A549 (cell line): Measurements from ENCODE around the gene ZFX. TPM values are rescaled to one million over a fixed set of nuclear protein-coding genes. Genes with fewer than 3 reads are reported as not detected.

Experiments
- ATAC-seq, 2 experiments: fragments of 200-7000 bp in 1 of 2; fragments of >200 bp in 1 of 2; cut with Nextera tagmentation in 1 of 2; cut with Tn5 transposase in 1 of 2; 3 replicates each; pipeline versions ENCODE4 v1.8.0 to v1.9.1; 2018 to 2020; ENCODE audit warnings: mild to moderate bottlenecking in 1 of 2, moderate library complexity in 1 of 2
- CTCF ChIA-PET: fragments of 300-600 bp; sonication (Branson Sonifier 250); formaldehyde crosslinking; extraction: SDS; loops from one replicate; lab custom pipeline; 2021; ENCODE audit warnings: antibody characterized with exemption, inconsistent platforms; lab: Yijun Ruan, JAX
- POLR2A ChIA-PET: fragments of 350-600 bp; formaldehyde crosslinking; extraction: SDS; loops from one replicate; lab custom pipeline; 2021; ENCODE audit warnings: antibody characterized with exemption, inconsistent platforms; lab: Yijun Ruan, JAX
- DNase-seq, 2 experiments: peaks; one replicate each; pipeline versions ENCODE4 v3.0.0 to v3.0.0-alpha.2; 2011 to 2016; ENCODE audit warnings: low read depth in 1 of 2, low spot score in 1 of 2
- FAIRE-seq: peaks from 2 replicates; lab custom pipeline; 2011; peaks lifted over from hg19 to GRCh38; lab: Jason Lieb, UNC
- H3K27ac ChIP-seq, 2 experiments: fragments of >200 bp; sonication (Bioruptor Twin); formaldehyde crosslinking; 3 replicates each; pipeline ENCODE4 v1.5.1; 2016 to 2017
- H3K4me1 ChIP-seq: fragments of >200 bp; sonication (Bioruptor Twin); formaldehyde crosslinking; 3 replicates; pipeline ENCODE4 v1.6.1; 2016
- H3K4me2 ChIP-seq: fragments of >200 bp; sonication (Bioruptor Twin); formaldehyde crosslinking; 3 replicates; pipeline ENCODE4 v1.6.1; 2016
- H3K4me3 ChIP-seq: fragments of >200 bp; sonication (Bioruptor Twin); formaldehyde crosslinking; 3 replicates; pipeline ENCODE4 v1.5.1; 2016
- H3K9me3 ChIP-seq: fragments of >200 bp; sonication (Bioruptor Twin); formaldehyde crosslinking; 3 replicates; pipeline ENCODE4 v1.6.1; 2016
- CBX2 ChIP-seq: fragments of 200-600 bp; sonication (generic); IDR thresholded peaks from 2 replicates; pipeline ENCODE4 v1.6.1; 2016; ENCODE audit warnings: low read depth, mild to moderate bottlenecking, borderline replicate concordance
- CEBPB ChIP-seq, 2 experiments: fragments of >200 bp in 1 of 2; sonication (Bioruptor Twin) in 1 of 2; formaldehyde crosslinking in 1 of 2; IDR thresholded peaks; 2 replicates each; pipeline ENCODE4 v1.6.1; 2012 to 2016
- CHD4 ChIP-seq: fragments of 200-600 bp; sonication (generic); IDR thresholded peaks from 2 replicates; pipeline ENCODE4 v1.6.1; 2016; ENCODE audit warnings: antibody characterized with exemption, mild to moderate bottlenecking, borderline replicate concordance
- EHF ChIP-seq: fragments of 250-450 bp; sonication (Bioruptor Pico); IDR thresholded peaks from 2 replicates; pipeline ENCODE4 v1.5.0; 2020; ENCODE audit warnings: mild to moderate bottlenecking
- EHMT2 ChIP-seq: fragments of 200-600 bp; sonication (generic); IDR thresholded peaks from 2 replicates; pipeline ENCODE4 v1.6.1; 2016; ENCODE audit warnings: antibody characterized with exemption, low read depth, mild to moderate bottlenecking, moderate library complexity
- EP300 ChIP-seq, 2 experiments: fragments of >200 bp; sonication (Bioruptor Twin); formaldehyde crosslinking; IDR thresholded peaks; 2 replicates in 1 of 2; 3 replicates in 1 of 2; pipeline ENCODE4 v1.6.1; 2016 to 2017
- FOSL2 ChIP-seq, 2 experiments: fragments of 450-650 bp in 1 of 2; fragments of >200 bp in 1 of 2; sonication (Bioruptor Twin) in 1 of 2; formaldehyde crosslinking; IDR thresholded peaks; 2 replicates each; pipeline versions ENCODE4 v1.5.0 to v1.6.1; 2016 to 2020; ENCODE audit warnings: mild to moderate bottlenecking in 1 of 2, moderate library complexity in 1 of 2
- GATA3 ChIP-seq: IDR thresholded peaks from 2 replicates; pipeline ENCODE4 v1.6.1; 2012; ENCODE audit warnings: borderline replicate concordance
- HOXB13 ChIP-seq: fragments of 250-450 bp; sonication (Bioruptor Pico); IDR thresholded peaks from 2 replicates; pipeline ENCODE4 v1.5.0; 2020; ENCODE audit warnings: low read depth, mild to moderate bottlenecking, moderate library complexity
- JUN ChIP-seq, 2 experiments: fragments of >200 bp; sonication (Bioruptor Twin); formaldehyde crosslinking; IDR thresholded peaks; 2 replicates in 1 of 2; 3 replicates in 1 of 2; pipeline ENCODE4 v1.6.1; 2016 to 2017
- JUNB ChIP-seq: fragments of >200 bp; sonication (Bioruptor Twin); formaldehyde crosslinking; IDR thresholded peaks from 2 replicates; pipeline ENCODE4 v1.6.1; 2016
- MAFK ChIP-seq: fragments of 450-650 bp; IDR thresholded peaks from 2 replicates; pipeline ENCODE4 v1.6.1; 2014; ENCODE audit not compliant: partially characterized antibody
- NPAS2 ChIP-seq: fragments of 250-450 bp; sonication (Bioruptor Pico); IDR thresholded peaks from 2 replicates; pipeline ENCODE4 v1.8.0; 2022; ENCODE audit warnings: mild to moderate bottlenecking, moderate library complexity, borderline replicate concordance
- NR3C1 ChIP-seq: fragments of >200 bp; sonication (Bioruptor Twin); formaldehyde crosslinking; IDR thresholded peaks from 3 replicates; pipeline ENCODE4 v1.6.1; 2017
- RCOR1 ChIP-seq: fragments of 150-350 bp; IDR thresholded peaks from 2 replicates; pipeline ENCODE4 v1.6.1; 2014; ENCODE audit warnings: antibody characterized with exemption, low read length, low read depth
- TFCP2L1 ChIP-seq: fragments of 250-450 bp; sonication (Bioruptor Pico); IDR thresholded peaks from 2 replicates; pipeline ENCODE4 v1.5.0; 2021; ENCODE audit warnings: mild to moderate bottlenecking
- TP53 ChIP-seq: fragments of 250-450 bp; sonication (Bioruptor Pico); IDR thresholded peaks from 2 replicates; pipeline ENCODE4 v1.5.0; 2021; ENCODE audit warnings: mild to moderate bottlenecking, moderate library complexity
- WGBS: methylation state at CpG from one replicate; pipeline ENCODE4 v1.1.6; 2017; ENCODE audit errors: missing lambda C conversion rate; 5-methylcytosine and 5-hydroxymethylcytosine counted together
- polyA plus RNA-seq, 4 experiments: library from polyadenylated mRNA; depleted of rRNA in 3 of 4; stranded (reverse); fragments of >200 nt; fragmentation: RNase III in 1 of 4; extraction: RNeasy Plus Mini Kit Qiagen cat#74134 plus additional on column Dnase treatment in 1 of 4; gene quantifications; 2 replicates in 3 of 4; 3 replicates in 1 of 4; pipeline ENCODE4 v1.2.3, GENCODE V29; 2011 to 2017

ZFX gene
- polyA plus RNA-seq, 2 of the 4 experiments (the other 2 are of a cell fraction) = 18.1 to 30.1 TPM

DNA sequence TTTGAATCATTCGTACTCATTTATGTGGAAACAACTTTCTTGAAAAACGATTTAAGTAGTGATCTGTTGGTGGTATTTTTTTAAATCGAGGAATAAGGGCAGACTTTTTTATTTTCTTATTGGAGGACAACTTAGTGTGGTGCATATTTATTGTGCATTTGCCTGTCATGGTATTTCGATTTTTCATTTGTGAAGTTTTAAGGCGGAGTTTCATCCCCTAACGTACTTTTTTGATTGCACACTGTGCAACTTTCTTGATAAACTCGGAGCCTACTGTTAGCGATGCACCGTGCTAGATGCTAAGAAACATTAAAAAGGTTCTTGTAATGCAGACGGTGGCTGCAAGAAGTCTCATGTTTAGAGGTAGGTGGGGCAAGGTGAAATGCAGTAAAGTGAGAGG lies 1.4 kb downstream of the ZFX start:
- no peak for TF ChIP-seq CHD4
- no peak for TF ChIP-seq NPAS2 (CRISPR knock-in tag)
- TF ChIP-seq MAFK = no peak
- TF ChIP-seq FOSL2 (IDR thresholded peaks at IDR 0.05) = no peak
- TF ChIP-seq FOSL2 (CRISPR knock-in tag; IDR thresholded peaks at IDR 0.05) = no peak
- no peak for TF ChIP-seq TFCP2L1 (CRISPR knock-in tag)
- TF ChIP-seq EHMT2 = no peak
- TF ChIP-seq CBX2 = no peak
- TF ChIP-seq, all 56 proteins: peak for 0
- WGBS = 2% methylated on average over 10 of the region's 10 CpGs
- FAIRE-seq (no peak), ATAC-seq (no peak), DNase-seq (no peak)
- no peaks in the 10 kb centered on the region for H3K9me3 ChIP-seq
- peak overlapping the region; percentile 98 to 100 for H3K27ac ChIP-seq
- CTCF ChIA-PET = interaction anchor here (1.0 to 1.1 kb wide), 2 partner anchors 39 to 66 kb away, joined by 3 read pairs; no protein-coding TSS in a partner anchor
- H3K4me1 ChIP-seq = peaks cover 63% of the 10 kb centered on the region
- peak overlapping the region; percentile 97 for H3K4me2 ChIP-seq
- H3K4me3 ChIP-seq = peak overlapping the region; percentile 85
- POLR2A ChIA-PET = interaction anchor here (2.7 kb wide), 1 partner anchor 96 kb away, joined by 12 read pairs; the partner anchor contains the start of gene EIF2S3

GRCh38 chrX:24151513-24151912 lies 2.0 kb downstream of the ZFX start:
- H3K4me3 ChIP-seq = peak overlapping the region; percentile 85
- CTCF ChIA-PET = interaction anchor here (0.7 to 1.2 kb wide), 4 partner anchors 39 to 167 kb away, joined by 3 to 4 read pairs (median 3); no protein-coding TSS in a partner anchor
- POLR2A ChIA-PET = interaction anchor here (0.8 kb wide), 1 partner anchor 31 kb away, joined by 3 read pairs; no protein-coding TSS in a partner anchor
- FAIRE-seq (no peak), ATAC-seq (no peak), DNase-seq (peak in 1 of 2 experiments; percentile 29)
- H3K27ac ChIP-seq = peak overlapping the region; percentile 98 to 100
- WGBS = 4% methylated on average over 8 of the region's 8 CpGs
- H3K4me1 ChIP-seq = peaks cover 65% of the 10 kb centered on the region
- TF ChIP-seq NR3C1 (no peak), EHF (no peak), HOXB13 (no peak), FOSL2 (IDR thresholded peaks at IDR 0.05) (no peak), FOSL2 (CRISPR knock-in tag; IDR thresholded peaks at IDR 0.05) (no peak), EP300 (IDR thresholded peaks at IDR 0.05) (no peak)
- H3K9me3 ChIP-seq = no peaks in the 10 kb centered on the region
- peak overlapping the region; percentile 97 for H3K4me2 ChIP-seq

GRCh38 chrX:24153178-24153795 lies 3.8 kb downstream of the ZFX start:
- Histone ChIP-seq H3K4me3 (peak overlapping the region; percentile 85; the same call in 2 of the 3 replicates), H3K4me1 (peaks cover 62% of the 10 kb centered on the region)
- CTCF ChIA-PET = interaction anchor here (0.6 kb wide), 1 partner anchor 9 kb away, joined by 3 read pairs; no protein-coding TSS in a partner anchor
- peak in 1 of 2 experiments; percentile 48 for DNase-seq
- TF ChIP-seq JUN (IDR thresholded peaks at IDR 0.05) (no peak), TP53 (CRISPR knock-in tag) (no peak), RCOR1 (no peak), CEBPB (IDR thresholded peaks at IDR 0.05) (0 out of 4 replicates have a peak, but pooled peaks of 1 of the 2 experiments have one; percentile 43), JUNB (no peak), GATA3 (peak; percentile 41; the same call in 1 of the 2 replicates), EHMT2 (no peak), HOXB13 (no peak)
- TF ChIP-seq, all 56 proteins: peak for 2
- POLR2A ChIA-PET = no interaction called here
- Histone ChIP-seq H3K4me2 (peak overlapping the region; percentile 97), H3K9me3 (no peaks in the 10 kb centered on the region), H3K27ac (peak overlapping the region; percentile 98 to 100; a peak in 5 of 6 replicates)
- no peak for FAIRE-seq
- 0% methylated on average over 4 of the region's 4 CpGs for WGBS
- ATAC-seq = peak in 1 of 2 experiments; percentile 53; a peak in 3 of 6 replicates

- DNase-seq (peak in 1 of 2 experiments; percentile 14), FAIRE-seq (no peak)
- Histone ChIP-seq H3K4me1 (peaks cover 59% of the 10 kb centered on the region), H3K4me2 (peak overlapping the region; percentile 97), H3K27ac (peak overlapping the region; percentile 98 to 100; a peak in 4 of 6 replicates)
- POLR2A ChIA-PET = no interaction called here
- 9% methylated on average over 2 of the region's 2 CpGs for WGBS
- peak; percentile 62; the same call in 1 of the 2 replicates for TF ChIP-seq GATA3
- TF ChIP-seq RCOR1 = no peak
- TF ChIP-seq, all 56 proteins: peak for 1
- ATAC-seq = no peak
- no peaks in the 10 kb centered on the region for H3K9me3 ChIP-seq
- H3K4me3 ChIP-seq = no peak overlapping the region; the same call in 2 of the 3 replicates
- CTCF ChIA-PET = interaction anchor here (0.6 kb wide), 1 partner anchor 8 kb away, joined by 3 read pairs; no protein-coding TSS in a partner anchor
Measured at GRCh38 chrX:24153796-24154189, 4.3 kb downstream of the ZFX start.
